Measurements from ENCODE around the gene ASIC3. TPM values are rescaled to one million over a fixed set of nuclear protein-coding genes. Genes with fewer than 3 reads are reported as not detected.

Gene ASIC3
- polyA plus RNA-seq, 1 donor (not counting 4 experiments of a cell fraction or from before 2014, with no cell fraction given): 0.35 TPM

GRCh38 chr7:151089893-151090730, 41.8 kb downstream of the ASIC3 start:
- H3K27ac ChIP-seq (ENCODE audit: control insufficient read depth, insufficient read depth, low read length): peak overlapping the region; percentile 92
- FAIRE-seq: no peak
- no peak for TF ChIP-seq EZH2 (IDR thresholded peaks at IDR 0.05; ENCODE audit: low read length)
- TF ChIP-seq CTCF (optimal IDR thresholded peaks at IDR 0.05 in 1 of 3, IDR thresholded peaks at IDR 0.05 in 1 of 3, conservative IDR thresholded peaks at IDR 0.05 in 1 of 3; ENCODE audit: extremely low read depth in 1 of 3, insufficient read depth in 2 of 3, low read length in 3 of 3): no peak
- H3K27me3 ChIP-seq (ENCODE audit: control insufficient read depth, extremely low read depth, insufficient read depth, low read length): no peaks in the 10 kb centered on the region
- peak overlapping the region; percentile 93 for H3K9ac ChIP-seq (ENCODE audit: control insufficient read depth, extremely low read depth, insufficient read depth, low read length)
- H3K4me2 ChIP-seq (ENCODE audit: control insufficient read depth, extremely low read depth, insufficient read depth, low read depth, low read length): peak overlapping the region; percentile 99
- H2AFZ ChIP-seq (ENCODE audit: control insufficient read depth, low read length): no peak overlapping the region
- peaks cover 5 to 6% of the 10 kb centered on the region in 2 experiments for H3K36me3 ChIP-seq (ENCODE audit: control insufficient read depth in 2 of 2, extremely low read depth in 1 of 2, insufficient read depth in 2 of 2, low read length in 2 of 2)
- H3K4me1 ChIP-seq (ENCODE audit: control insufficient read depth, extremely low read depth, insufficient read depth, low read length): peaks cover 21% of the 10 kb centered on the region
- dilution Hi-C loops (cut with MboI; ENCODE audit: extremely low pct_ligation_motif_present, low sequenced_read_pairs): no loop called here
- peaks cover 5% of the 10 kb centered on the region for H4K20me1 ChIP-seq (ENCODE audit: control insufficient read depth, extremely low read depth, insufficient read depth, low read length)
- H3K79me2 ChIP-seq (ENCODE audit: control insufficient read depth, insufficient read depth, low read length): peaks cover 82% of the 10 kb centered on the region
- H3K9me3 ChIP-seq (ENCODE audit: control insufficient read depth, low read depth, low read length): no peaks in the 10 kb centered on the region
- H3K4me3 ChIP-seq (ENCODE audit: control insufficient read depth in 2 of 3, extremely low read depth in 1 of 3, insufficient read depth in 2 of 3, low read depth in 1 of 3, low read length in 3 of 3): no peak overlapping the region
- no peaks in the 10 kb centered on the region for H3K9me1 ChIP-seq (ENCODE audit: control insufficient read depth, extremely low read depth, insufficient read depth, low read length)
- DNase-seq (ENCODE audit: low read depth, low spot score): no peak

- no peak overlapping the region for H3K4me3 ChIP-seq (ENCODE audit: control insufficient read depth in 2 of 3, extremely low read depth in 1 of 3, insufficient read depth in 2 of 3, low read depth in 1 of 3, low read length in 3 of 3)
- peaks cover 21% of the 10 kb centered on the region for H3K4me1 ChIP-seq (ENCODE audit: control insufficient read depth, extremely low read depth, insufficient read depth, low read length)
- H4K20me1 ChIP-seq (ENCODE audit: control insufficient read depth, extremely low read depth, insufficient read depth, low read length): peaks cover 5% of the 10 kb centered on the region
- H3K9me3 ChIP-seq (ENCODE audit: control insufficient read depth, low read depth, low read length): no peaks in the 10 kb centered on the region
- H3K27me3 ChIP-seq (ENCODE audit: control insufficient read depth, extremely low read depth, insufficient read depth, low read length): no peaks in the 10 kb centered on the region
- dilution Hi-C loops (cut with MboI; ENCODE audit: extremely low pct_ligation_motif_present, low sequenced_read_pairs): no loop called here
- no peak overlapping the region for H3K27ac ChIP-seq (ENCODE audit: control insufficient read depth, insufficient read depth, low read length)
- DNase-seq (ENCODE audit: low read depth, low spot score) (no peak), FAIRE-seq (no peak)
- H3K9me1 ChIP-seq (ENCODE audit: control insufficient read depth, extremely low read depth, insufficient read depth, low read length): no peaks in the 10 kb centered on the region
- peaks cover 91% of the 10 kb centered on the region for H3K79me2 ChIP-seq (ENCODE audit: control insufficient read depth, insufficient read depth, low read length)
- H3K9ac ChIP-seq (ENCODE audit: control insufficient read depth, extremely low read depth, insufficient read depth, low read length): no peak overlapping the region
- H2AFZ ChIP-seq (ENCODE audit: control insufficient read depth, low read length): no peak overlapping the region
- peaks cover 5 to 8% of the 10 kb centered on the region in 2 experiments for H3K36me3 ChIP-seq (ENCODE audit: control insufficient read depth in 2 of 2, extremely low read depth in 1 of 2, insufficient read depth in 2 of 2, low read length in 2 of 2)
- no peak overlapping the region for H3K4me2 ChIP-seq (ENCODE audit: control insufficient read depth, extremely low read depth, insufficient read depth, low read depth, low read length)
- TF ChIP-seq EZH2 (IDR thresholded peaks at IDR 0.05; ENCODE audit: low read length): no peak
- no peak for TF ChIP-seq CTCF (optimal IDR thresholded peaks at IDR 0.05 in 1 of 3, IDR thresholded peaks at IDR 0.05 in 1 of 3, conservative IDR thresholded peaks at IDR 0.05 in 1 of 3; ENCODE audit: extremely low read depth in 1 of 3, insufficient read depth in 2 of 3, low read length in 3 of 3)
Observed at GRCh38 chr7:151091003-151091402, 42.7 kb downstream of the ASIC3 start.
